Loucy (cell line): ENCODE measurements around the gene PKP4.

Source experiments
- EZH2phosphoT487 ChIP-seq: fragments of 200-600 bp; IDR thresholded peaks from 2 replicates; pipeline ENCODE4 v1.6.1; 2018; ENCODE audit warnings: antibody characterized with exemption, mild to moderate bottlenecking, moderate library complexity, borderline replicate concordance
- TF ChIP-seq, protein P1 (sequence below): fragments of 200-600 bp; sonication (generic); conservative IDR thresholded peaks from 2 replicates; pipeline ENCODE4 v1.5.1; 2014; ENCODE audit warnings: mild to moderate bottlenecking, antibody characterized with exemption, low read length

DNA sequence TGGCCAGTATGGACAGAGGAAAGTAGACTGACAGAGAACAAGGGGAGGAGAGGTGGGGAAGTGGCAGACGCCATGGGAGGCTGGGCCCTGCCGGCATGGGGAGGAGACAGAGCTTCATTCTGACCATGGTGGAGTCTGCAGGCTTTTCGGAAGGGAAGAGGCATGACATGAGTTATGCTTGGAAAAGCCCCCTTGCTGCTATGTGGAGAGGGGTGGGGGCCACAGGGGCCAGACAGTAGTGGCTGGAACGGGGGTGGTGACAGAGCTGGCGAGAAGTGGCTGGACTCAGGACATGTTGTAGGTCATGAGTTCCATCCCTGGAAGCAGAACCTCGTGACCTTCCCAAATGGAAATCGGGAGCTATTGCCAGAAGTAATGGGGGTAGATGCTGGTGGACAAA, 271.7 kb downstream of the PKP4 start:
- TF ChIP-seq, protein P1, sequence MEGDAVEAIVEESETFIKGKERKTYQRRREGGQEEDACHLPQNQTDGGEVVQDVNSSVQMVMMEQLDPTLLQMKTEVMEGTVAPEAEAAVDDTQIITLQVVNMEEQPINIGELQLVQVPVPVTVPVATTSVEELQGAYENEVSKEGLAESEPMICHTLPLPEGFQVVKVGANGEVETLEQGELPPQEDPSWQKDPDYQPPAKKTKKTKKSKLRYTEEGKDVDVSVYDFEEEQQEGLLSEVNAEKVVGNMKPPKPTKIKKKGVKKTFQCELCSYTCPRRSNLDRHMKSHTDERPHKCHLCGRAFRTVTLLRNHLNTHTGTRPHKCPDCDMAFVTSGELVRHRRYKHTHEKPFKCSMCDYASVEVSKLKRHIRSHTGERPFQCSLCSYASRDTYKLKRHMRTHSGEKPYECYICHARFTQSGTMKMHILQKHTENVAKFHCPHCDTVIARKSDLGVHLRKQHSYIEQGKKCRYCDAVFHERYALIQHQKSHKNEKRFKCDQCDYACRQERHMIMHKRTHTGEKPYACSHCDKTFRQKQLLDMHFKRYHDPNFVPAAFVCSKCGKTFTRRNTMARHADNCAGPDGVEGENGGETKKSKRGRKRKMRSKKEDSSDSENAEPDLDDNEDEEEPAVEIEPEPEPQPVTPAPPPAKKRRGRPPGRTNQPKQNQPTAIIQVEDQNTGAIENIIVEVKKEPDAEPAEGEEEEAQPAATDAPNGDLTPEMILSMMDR, result no peak
- no peak for TF ChIP-seq EZH2phosphoT487
